DMS53 treated with DMSO at 0.1 percent for 48 hours (cell line): ENCODE measurements around the gene SAP30L.

Experiments used
- DNase-seq: peaks from one replicate; lab custom pipeline; 2025; ENCODE audit not compliant: unreplicated experiment; lab: John Stamatoyannopoulos, UW

Gene SAP30L

DNA sequence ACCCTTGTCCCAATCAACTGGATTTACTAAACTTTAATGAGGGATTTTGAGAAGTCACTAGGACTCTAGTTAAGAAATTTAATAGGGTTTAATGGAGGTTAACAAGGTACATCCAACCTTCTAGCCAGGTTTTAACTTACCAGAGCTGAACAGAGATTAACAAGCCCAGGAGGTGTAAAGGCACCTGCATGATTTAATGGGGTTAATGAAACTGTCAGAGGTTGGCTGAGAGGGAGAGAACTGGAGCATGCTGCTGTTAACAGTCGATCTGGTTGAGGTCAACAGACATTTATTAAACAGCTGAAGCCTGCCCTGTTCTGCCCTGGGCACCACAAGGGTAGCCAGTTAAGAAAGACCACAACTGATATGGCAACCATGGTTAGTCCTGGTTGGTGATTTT, 18.6 kb downstream of the SAP30L start:
- DNase-seq: no peak

DNA sequence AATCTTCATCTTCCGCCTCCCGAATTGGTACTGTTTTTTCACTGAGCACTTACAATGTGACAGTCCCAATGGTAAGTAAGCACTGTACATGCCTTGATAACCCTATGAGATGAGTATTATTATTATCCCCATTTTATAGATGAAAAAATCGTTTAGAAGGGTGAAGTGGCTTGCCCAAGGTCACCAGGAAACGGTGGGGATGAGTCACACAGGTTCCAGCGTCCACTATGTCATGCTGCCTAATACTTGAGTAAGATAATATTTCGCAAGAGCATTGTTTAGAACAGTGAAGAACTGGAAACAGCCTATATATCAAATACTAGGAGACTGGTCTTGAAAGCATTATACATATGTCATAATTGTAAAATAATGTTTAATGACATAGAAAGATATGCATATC, 19.4 kb downstream of the SAP30L start:
- DNase-seq: peak; percentile 23

DNA sequence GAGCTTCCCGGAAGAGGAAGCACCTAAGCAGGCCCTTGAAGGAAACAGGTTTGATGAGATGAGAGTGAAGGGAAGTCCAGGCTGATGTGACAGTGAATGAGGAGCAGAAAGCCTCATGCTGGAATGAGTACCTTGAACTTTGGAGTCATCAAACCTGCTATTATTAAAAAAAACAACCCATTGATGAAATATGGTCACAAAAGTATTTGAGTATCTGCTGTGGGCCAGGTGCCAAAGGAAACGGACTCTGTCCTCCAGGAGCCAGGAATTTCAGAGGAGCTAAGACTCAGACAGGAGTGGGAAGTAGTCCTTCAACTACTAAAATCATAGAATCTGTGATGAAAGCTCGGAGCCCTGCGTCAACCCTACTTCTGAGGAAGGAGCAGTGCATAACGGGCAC, 20.4 kb downstream of the SAP30L start:
- no peak for DNase-seq

DNA sequence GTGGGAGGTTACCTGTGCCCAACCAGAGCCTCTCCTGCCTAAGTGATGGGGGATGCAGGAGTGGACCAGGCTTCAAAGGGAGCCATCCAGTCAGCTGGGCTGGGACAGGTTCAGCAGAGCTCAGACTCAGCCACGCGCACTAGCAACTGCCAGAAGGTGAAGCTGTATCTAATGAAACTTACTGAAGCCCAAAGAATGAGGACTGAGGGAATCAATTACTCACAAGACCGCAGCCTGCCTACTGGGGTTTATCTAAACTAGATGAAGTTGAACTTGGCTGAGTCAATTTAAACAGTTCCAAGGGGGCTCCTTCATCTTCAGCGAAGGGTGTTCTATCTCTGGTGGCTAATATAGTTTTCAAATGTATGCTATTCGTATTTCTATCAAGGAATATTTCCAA, 20.9 kb downstream of the SAP30L start:
- no peak for DNase-seq

DNA sequence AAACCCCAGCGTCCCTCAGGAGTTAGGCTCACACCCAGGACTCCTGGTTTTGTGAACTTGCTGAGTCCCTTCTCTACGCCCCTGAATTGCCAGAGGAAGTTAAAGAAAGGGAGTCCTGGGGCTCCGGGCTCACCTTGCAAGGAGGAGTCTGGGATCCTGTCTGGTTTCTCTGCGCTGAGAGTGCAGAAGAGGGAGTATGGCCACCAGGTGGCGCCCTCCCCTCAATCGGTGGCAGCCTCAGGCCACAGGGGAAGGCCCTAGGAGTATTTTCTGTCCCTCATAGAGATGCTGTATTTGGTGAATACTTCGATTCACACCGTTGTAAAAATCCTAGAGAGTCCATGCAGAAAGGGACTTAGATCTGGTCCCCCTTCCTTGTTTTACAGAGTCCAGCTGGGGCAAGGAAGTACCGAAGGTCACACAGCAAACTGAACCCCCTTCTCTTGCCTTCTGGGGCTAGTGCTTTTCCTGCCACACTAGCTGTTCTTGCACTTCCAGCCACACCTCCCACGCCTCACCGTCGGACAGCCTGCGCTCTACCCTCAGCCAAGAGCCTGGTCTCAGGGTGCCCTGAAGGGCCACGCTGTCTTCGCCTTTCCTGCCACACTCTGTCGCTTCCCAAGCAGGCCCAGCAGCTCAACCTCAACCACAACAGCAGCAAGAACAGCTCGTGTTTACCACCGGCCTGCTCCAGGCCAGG, 22.0 kb downstream of the SAP30L start:
- peak; percentile 70 for DNase-seq

DNA sequence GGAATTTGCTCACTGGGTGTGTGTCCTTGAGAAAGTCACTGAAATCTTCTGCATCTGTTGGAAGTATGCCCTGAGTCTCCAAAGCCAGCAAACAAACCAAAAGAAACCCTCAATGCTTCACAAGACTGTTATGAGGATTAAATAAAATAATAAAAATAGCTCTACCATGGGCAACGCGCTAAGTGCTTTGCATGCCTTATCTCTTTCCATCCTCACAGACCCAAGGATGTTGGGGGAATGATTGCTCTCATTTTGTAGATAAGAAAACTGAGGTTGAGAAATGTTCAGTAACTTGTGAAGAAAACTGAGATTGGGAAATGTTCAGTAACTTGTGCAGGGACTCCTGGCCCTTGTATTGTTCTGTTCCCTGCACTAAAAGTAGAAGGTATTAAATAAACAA, 24.3 kb downstream of the SAP30L start:
- DNase-seq: no peak

DNA sequence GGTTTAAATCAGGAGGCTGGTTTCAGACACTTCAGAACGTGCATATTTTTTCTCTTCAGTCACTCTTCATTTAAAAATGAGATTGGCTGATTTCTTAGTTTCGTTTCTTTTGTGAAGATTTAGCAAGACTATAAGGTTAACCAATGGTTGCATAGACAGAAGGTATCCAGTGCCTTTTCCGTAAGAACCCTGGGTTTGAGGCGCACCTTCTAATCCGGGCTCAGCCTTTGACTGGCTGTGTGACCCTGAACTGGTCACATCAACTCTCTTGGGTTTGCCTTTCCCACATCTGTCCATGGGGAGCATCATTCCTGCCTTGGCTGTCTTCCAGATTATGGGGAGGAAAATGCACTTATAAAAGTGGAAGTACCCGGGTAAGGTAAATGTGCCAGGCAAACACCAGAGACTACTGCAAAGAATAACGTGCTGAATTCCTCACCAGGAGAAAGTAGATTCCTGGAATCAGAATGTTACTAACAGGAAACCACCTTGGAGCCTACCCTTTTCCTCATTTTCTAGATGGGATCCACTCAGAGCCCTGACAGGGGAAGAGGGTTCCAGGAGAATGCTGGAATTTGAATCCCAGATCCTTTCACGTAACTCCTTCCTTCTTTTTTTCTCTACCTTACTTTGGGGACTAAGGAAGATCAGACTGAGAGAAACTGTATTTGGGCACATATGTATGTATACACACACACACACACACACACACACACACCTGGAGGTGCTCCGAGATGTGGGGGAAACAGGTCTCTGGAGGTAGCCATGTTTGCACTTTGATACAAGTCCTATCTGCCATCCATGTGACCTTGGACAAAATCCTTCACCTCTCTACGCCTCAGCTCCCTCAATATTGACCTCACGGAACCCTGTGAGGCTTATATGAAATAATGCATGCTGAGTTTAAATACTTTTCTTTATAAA, 25.4 kb downstream of the SAP30L start:
- DNase-seq: no peak

DNA sequence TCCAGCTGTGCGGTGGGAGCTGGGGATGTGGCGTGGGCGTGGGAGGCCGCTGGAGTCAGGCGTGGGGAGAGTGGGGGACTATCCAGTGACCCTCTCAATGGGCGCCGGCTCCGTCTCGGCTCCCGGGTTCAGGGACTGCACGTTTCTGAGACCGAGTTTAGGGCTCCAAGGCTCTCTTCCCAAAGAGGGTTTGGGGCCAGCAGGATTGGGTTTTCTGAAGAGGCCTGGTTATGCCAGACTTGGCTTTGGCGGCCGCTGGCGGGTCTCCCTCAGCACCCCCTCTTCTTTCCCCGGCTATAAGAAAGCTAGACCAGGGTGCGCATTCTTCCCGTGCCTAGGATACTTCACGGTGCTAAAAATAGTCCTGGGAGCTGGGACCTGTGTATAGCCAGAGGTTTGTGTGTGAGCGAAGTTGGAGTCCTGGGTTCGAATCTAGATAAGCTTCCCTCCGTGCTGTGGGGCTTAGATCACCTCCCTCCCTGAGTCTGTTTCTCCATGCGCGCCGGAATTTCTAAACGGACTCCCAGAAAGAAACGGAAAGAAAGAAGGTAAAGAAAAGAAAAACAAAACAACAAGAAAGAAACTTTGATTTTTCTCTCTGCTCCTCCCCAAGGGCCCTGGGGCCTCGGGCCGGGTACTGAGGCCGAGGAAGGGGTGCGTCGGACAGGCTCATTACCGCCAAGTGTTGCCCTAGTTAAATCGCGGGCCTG, 27.2 kb downstream of the SAP30L start:
- no peak for DNase-seq

DNA sequence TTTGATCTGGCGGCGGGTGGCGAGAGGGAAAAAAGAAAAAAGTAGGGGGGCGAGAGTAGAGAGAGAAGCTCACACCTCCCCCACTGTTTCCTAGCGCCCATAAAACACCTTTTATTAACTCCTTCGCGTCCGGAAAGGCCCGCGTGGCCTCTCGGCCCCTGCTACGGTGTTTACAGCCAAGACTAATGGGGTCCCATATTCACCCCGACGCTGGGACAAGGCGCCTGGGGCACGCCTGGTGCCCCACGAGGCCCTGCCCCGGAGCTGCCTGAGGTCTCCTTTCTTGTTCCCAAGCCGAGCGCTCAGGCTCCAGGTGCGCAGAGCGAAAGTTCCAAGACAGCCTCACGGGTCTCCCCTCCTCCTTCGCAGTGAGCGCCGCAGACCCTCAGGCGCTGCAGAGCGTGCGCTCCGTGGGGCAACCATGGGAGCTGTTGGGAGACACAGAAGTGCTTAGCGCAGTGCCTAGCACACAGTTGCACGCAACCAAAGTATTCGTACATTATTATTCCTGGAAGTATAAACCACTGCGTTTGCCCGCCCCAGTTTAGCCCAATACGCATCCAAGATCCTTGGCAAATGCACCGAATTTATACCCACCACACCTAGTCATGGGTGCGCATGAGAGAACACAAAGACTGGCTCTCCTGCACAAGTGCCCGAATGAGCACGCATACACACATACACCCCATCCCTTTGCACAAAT, 27.9 kb downstream of the SAP30L start:
- no peak for DNase-seq

DNA sequence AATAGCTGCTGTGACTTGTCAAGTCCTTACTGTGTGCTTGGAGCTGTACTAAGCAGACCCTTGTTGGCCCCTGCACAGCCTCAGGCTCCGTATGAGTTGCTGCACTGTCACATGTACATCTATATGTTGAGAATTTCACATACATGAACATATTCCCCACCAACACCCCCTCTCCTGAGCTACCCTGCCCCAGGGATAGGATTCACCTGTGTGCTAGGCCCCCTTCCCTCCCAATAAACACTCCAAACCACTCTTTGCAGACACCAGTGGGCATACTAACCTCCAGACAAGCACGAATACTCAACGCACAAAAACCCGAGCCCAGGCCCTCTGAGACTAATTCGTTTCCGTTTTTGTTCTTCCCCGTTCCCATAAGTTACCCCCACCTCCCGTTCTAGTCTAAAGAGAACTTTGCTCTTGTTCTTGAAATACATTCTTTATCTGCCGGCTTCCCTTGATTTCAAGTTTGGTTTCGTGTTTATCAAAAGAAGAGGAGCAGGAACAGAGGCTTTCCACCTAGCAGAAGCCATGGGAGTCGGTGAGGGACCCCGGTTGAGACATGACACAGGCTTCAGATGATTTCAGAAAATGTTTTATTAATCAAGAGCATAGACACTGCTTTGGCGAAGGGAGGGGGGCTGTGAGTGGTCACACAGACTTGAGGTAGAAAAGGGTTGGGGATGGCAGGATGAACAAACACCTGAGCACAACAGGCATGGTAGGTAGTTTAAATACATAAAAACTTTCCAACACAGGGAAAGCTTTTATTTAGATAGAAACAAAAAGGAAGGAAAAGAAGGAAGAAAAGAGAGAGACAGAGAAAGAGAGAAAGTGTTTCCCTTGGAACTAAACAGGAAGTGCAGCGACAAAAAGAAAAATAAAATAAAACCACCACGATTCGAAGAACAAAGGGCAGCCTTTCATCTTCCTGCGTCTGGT, 28.9 kb downstream of the SAP30L start:
- no peak for DNase-seq

DNA sequence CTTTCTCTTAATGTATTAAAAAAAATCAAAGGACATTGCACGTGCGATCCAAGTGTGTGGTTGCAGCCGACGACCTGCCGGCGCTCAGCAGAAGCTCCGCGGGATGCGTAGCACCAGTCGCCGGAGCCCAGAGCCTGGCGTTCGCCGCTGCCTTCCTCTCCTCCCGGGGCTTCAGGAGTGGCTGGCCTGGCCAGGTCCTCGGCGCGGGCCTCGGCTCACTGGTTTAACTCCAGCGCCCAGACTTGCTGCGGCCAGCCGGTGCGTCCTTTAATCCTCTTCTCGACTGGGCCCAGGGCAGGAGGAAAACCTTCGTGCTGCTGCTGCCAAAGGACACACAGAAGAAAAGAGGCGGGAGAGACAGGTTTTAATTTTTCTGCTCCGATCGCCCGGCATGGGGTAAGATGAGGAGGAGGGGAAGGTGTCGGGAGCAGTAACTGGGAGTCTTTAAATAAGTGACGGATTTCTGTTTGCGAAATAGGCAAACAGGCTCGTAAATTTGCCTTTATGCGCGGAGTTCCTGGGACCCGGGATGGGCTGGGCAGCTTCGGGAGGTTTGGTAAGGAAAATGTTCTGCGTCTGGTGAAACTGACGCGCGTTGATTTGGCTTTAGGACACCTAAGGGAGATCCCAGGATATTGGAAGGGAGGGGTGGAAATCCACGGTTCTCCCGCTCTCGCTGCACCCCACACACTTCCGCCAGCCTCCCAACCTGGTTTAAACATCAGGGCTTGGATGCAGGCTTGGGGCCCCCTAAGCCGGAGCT, 30.0 kb downstream of the SAP30L start:
- no peak for DNase-seq

DNA sequence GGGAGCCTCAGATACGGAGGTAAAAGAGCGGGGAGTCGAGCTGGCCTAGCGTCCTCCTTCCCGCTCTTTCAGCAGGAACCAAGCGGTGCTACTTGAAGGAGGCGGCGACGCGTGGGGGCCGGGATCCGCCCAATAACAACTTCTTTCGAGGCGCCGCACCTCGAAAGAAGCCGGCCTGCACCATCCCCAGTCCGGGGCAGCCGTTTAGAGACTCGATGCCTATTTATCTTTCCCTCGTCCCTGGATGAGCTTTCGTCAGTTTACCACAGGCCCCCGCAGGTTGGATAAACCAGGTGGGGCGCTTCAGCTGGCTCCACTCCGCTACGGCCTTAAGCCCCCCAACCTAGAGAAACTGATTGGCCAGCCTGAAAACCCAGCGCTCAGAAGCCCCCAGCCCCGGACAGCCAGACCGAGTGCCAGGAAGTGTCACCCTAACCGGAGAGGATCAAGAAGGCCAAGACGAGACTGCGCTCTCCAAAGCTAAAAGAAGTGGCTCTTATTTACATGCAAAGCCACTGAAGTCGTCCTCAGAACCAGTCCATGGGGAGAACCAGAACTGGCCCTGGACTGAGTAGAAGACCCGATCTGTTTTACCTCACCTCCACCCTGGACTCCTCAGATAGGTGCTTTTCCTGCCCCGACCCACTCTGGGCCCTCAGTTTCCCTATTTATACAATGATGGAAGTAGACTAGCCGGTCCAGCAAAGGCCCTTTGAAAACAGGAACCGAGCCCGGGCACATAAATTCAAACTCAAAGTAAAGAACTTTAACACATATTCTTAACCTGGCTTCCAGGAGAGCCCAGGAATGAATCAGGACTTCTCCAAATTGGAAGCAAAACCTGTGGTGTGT, 30.8 kb downstream of the SAP30L start:
- DNase-seq: no peak

DNA sequence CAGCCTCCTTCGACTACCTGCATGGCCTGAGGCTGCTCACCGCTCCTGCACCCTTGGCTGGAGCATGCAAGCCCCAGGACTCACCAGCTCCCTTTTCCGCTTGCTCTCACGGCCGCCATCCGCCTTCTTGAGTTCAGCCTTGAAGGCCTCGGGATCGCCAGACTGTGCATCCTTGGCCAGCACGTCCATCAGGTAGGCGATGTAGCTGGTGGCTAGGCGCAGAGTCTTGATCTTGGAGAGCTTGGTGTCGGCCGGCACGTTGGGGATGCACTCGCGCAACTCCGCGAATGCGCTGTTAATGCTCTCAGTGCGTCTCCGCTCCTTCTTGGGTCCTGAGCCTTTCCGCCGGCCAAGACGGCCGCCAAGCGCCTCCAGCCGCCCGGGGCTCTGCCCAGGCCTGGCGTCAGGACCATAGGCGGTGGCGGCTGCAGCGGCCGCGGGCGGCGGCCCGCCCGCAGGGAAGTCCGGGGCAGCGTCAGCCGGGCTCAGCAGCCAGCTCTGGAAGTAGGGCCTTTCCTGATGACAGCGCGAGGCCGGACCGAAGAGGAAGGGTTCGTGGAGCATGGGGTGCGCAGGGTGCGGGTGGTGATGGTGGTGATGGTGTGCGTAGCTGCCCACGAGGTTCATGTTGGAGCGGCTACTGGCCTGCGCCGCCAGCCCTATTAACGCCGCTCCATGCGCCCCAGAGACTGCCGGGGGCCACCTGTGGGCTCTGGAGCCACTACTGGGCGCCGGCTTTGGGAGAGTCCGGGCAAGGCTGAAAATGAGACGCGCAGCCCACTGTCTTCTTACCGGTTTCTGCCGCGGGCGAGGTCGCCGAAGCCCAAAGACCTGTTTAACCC, 31.8 kb downstream of the SAP30L start:
- no peak for DNase-seq

DNA sequence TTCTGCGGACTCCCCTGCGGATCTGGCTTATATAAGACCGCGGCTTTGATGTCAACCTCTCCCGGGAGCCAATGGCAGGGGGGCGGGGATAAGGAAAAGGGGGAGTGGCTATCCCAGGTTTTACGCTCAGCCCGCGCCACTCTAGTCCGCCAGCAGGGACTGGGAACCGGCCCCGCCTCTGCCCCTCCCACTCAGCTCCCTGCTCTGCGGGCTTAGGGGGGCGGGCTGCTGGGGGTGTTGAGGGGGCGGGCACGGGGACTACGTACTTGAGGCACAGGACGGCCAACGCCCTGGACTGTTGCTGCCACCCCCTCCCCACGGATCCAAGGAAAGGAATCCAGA, 32.4 kb downstream of the SAP30L start, which contains the start of gene HAND1:
TSS of gene HAND1 (minus strand) at position 4 of the 342 bp plus-strand sequence. CDS start 219 bp downstream, outside the sequence.
- DNase-seq: peak; percentile 57

DNA sequence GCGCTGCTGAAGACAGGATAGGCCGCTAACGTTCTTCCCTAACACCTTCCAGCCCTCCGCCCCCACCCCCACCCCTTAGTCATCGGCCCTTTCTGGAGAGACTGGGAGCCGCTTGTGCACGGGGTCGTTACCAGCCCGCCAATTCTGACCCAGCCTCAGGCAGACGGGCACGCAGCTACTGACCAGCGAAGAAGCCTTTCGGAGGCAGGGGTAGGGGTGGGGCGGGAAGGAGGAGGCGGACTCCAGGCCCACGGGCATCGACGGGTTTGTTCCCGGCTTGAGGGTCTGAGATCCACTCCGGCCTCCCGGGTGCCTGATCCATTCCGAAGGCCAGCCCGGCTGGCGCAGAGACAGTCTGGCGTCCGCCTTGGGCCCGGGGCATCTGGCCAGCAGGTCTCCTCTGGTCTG, 33.0 kb downstream of the SAP30L start:
- DNase-seq: no peak

DNA sequence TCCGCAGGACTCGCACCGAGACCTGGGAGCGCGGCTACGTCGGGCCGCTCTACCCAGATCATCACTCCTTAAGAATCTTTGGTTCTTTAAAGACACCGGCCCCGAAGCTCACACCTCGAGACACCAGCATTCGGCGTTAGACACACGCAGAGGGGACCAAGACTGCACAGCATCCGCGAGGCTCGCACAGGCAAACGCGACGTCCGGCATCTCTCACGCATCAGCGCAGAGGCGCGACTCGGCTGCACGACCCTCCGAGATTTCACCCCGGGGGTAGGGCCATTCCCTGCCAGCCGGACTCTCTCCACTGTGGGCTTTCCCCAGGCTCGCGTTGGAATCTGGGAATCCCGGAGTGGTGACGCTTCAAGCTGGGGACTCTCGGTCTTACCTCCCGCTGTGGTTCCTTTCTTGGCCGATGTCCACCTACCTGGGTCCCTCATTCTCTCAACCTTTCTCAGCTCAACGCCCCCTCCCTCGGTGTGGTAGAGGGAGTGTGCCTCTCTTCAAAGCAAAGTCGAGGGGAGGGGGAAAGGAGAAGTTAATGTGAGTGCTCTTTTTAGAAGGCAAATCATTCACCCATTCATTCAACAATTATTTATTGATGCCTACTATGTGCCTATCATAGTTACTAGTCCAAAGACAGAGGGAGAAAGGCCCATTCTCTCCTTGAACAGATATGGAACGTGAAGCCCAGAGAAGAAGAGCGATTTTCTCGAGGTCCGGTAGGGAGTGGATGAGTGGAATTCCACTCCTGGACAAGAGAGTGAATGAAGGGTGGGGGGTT, 33.6 kb downstream of the SAP30L start:
- no peak for DNase-seq
